GM10266 (cell line): ENCODE results near the gene PGBD2.

Experiments
- DNase-seq: peaks from one replicate; pipeline ENCODE4 v3.0.0; 2012; ENCODE audit errors: extremely low spot score
- CTCF ChIP-seq: IDR thresholded peaks from 2 replicates; pipeline ENCODE4 v1.5.1; 2012; ENCODE audit warnings: mild to moderate bottlenecking, low read depth; ENCODE audit not compliant: control insufficient read depth, insufficient read depth; ENCODE audit errors: missing control alignments

PGBD2 gene

DNA sequence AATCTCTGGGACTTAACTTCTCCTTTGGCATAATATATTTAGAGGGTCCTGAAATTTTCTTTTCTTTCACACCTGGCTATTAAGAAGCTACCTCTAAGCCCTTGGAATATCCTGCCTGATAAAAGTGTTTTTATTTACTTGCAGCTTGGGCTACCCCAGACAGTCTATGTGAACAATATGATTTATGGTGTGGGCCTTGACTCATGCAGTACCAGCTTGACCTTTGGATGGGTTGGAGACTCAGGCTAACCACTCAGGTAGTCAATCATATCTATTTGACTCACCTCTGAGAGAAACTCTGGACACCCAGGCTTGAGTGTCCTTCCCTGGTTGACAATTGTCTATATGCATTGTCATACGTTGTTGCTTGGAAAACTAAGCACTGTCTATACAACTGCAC is 13.4 kb upstream of the PGBD2 start:
- no peak for DNase-seq
- no peak for TF ChIP-seq CTCF

GRCh38 chr1:248894837-248895236 is 11.2 kb upstream of the PGBD2 start:
- no peak for TF ChIP-seq CTCF

DNA sequence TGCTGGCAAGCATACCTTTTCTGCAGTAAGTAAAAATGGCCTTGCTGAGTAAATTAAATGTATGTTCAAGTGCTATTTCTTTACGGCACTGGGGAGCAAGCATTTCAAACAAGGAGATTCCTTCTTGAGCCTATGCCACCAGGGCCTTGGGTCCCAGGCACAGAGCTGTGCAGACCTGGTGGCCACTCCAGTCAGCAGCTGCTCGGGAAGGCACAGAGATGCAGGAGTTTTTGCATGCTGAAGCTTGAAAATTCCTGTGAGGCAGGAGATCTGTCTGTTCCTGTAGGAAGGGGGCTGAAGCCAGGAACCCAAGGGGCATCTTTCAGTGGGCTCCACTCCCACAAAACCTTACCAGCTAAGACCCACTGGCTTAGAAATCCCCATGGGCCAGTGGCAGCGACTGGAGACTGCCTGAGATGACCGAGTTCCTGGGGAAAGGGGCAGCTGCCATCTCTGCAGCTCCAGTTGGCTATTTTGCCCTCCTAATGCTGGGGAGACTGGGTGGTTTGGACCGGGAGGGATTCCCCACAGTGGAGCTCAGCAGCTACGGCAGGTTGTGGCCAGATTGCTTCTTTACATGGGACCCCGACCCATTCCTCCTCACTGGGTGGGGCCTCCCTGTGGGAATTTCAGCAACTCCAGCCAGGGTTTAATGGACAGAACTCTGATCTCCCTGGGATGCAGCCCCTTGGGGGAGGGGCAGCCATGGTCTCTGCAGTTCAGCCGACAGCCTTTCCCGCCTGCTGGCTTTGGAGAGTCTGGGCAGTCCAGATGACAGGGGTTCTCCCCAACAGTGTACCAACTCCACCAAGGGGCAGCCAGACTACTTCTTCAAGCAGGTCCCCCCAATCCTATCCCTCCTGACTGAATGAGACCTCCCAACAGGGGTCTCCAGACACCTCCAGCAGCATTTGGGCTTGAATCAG is 8.4 kb upstream of the PGBD2 start:
- no peak for DNase-seq
- no peak for TF ChIP-seq CTCF

More at GRCh38 chr1:248894837-248895236, 11.2 kb upstream of the PGBD2 start:
- DNase-seq = no peak

DNA sequence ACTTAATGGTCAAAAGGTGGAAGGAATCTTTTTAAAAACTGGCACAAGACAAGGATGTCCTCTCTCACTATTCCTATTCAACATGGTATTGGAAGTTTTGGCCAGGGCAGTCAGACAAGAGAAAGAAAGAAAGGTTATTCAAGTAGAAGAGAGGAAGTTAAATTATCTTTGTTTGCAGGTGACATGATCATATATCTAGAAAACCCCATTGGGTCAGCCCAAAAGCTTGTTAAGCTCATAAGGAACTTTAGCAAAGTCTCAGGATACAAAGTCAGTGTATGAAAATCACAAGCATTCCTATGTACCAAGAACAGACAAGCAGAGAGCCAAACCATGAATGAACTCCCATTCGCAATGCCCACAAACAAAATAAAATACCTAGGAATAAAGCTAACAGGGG is 5.4 kb upstream of the PGBD2 start:
- no peak for DNase-seq
- TF ChIP-seq CTCF = no peak

DNA sequence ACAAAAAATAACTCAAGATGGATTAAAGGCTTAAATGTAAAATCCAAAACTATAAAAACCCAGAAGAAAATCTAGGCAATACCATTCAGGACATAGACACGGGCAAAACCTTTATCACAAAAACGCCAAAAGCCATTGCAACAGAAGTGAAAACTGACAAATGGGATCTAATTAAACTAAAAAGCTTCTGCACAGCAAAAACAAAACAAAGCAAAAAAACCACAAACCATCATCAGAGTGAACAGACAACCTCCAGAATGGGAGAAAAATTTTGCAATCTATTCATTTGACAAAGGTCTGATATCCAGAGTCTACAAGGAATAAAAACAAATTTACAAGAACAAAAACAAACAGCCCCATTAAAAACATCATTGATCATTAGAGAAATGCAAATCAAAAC is 4.5 kb upstream of the PGBD2 start:
- TF ChIP-seq CTCF = no peak

GRCh38 chr1:248904437-248905216 is 1.4 kb upstream of the PGBD2 start:
- no peak for DNase-seq
- no peak for TF ChIP-seq CTCF

More for the DNA sequence above, 4.5 kb upstream of the PGBD2 start:
- DNase-seq = no peak

GRCh38 chr1:248905662-248906008 is 400 bp upstream of the PGBD2 start:
- no peak for DNase-seq
- no peak for TF ChIP-seq CTCF
